ENCODE measurements around the gene SESN3.

DNA sequence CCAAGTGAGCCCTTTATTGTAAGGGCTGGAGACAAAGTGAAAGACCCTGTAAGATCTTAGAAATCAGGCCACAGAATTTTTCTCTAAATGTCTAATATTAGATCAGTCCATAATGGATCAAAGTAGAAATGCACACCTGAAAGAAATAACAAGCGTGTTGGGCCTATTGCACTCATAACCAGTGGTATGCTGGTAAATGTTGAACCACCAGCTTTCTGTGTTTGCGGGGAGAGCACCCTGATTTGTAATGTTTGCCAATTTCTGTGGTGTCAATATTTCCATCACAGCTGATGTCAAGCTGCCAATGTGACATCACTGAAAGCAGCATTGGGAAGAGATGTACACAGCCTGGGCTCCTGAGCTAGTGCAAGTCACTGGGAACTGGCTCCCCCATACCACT is 95.1 kb downstream of the SESN3 start:
- TF ChIP-seq POLR2A (IDR thresholded peaks at IDR 0.05) = no peak
- TF ChIP-seq, protein P1, sequence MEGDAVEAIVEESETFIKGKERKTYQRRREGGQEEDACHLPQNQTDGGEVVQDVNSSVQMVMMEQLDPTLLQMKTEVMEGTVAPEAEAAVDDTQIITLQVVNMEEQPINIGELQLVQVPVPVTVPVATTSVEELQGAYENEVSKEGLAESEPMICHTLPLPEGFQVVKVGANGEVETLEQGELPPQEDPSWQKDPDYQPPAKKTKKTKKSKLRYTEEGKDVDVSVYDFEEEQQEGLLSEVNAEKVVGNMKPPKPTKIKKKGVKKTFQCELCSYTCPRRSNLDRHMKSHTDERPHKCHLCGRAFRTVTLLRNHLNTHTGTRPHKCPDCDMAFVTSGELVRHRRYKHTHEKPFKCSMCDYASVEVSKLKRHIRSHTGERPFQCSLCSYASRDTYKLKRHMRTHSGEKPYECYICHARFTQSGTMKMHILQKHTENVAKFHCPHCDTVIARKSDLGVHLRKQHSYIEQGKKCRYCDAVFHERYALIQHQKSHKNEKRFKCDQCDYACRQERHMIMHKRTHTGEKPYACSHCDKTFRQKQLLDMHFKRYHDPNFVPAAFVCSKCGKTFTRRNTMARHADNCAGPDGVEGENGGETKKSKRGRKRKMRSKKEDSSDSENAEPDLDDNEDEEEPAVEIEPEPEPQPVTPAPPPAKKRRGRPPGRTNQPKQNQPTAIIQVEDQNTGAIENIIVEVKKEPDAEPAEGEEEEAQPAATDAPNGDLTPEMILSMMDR (IDR thresholded peaks at IDR 0.05) = no peak

Data from right lobe of liver (tissue), 4 donors.